Astrocyte (in vitro differentiated cells and primary cell): ENCODE results near the gene GLA. TPM values are rescaled to one million over a fixed set of nuclear protein-coding genes. Genes with fewer than 3 reads are reported as not detected.

Experiments
- DNase-seq: peaks from one replicate; pipeline ENCODE4 v3.0.0-alpha.2; 2010; ENCODE audit warnings: low read depth
- FAIRE-seq: peaks from 2 replicates; lab custom pipeline; 2011; peaks lifted over from hg19 to GRCh38; lab: Jason Lieb, UNC
- H2AFZ ChIP-seq: 2 replicates; pipeline ENCODE4 v1.6.0; 2012; ENCODE audit warnings: low read depth, low read length, inconsistent platforms
- H3K27ac ChIP-seq: 2 replicates; pipeline ENCODE4 v1.5.1; 2011; ENCODE audit warnings: low read depth, low read length, inconsistent platforms
- H3K27me3 ChIP-seq: 2 replicates; pipeline ENCODE4 v1.6.0; 2011; ENCODE audit warnings: low read length, inconsistent platforms; ENCODE audit not compliant: insufficient read depth
- H3K36me3 ChIP-seq: 2 replicates; pipeline ENCODE4 v1.5.1; 2011; ENCODE audit warnings: low read length, inconsistent platforms; ENCODE audit not compliant: insufficient read depth
- H3K4me1 ChIP-seq: 2 replicates; pipeline ENCODE4 v1.5.1; 2011; ENCODE audit warnings: low read length, inconsistent platforms; ENCODE audit not compliant: insufficient read depth
- H3K4me2 ChIP-seq: 2 replicates; pipeline ENCODE4 v1.6.0; 2012; ENCODE audit warnings: low read length, inconsistent platforms
- H3K4me3 ChIP-seq: 2 replicates; pipeline ENCODE4 v1.5.1; 2011; ENCODE audit warnings: low read depth, mild to moderate bottlenecking, low read length, inconsistent platforms; ENCODE audit not compliant: insufficient read depth
- H3K79me2 ChIP-seq: 2 replicates; pipeline ENCODE4 v1.6.0; 2012; ENCODE audit warnings: mild to moderate bottlenecking, low read length, inconsistent platforms; ENCODE audit not compliant: insufficient read depth
- H3K9ac ChIP-seq: 2 replicates; pipeline ENCODE4 v1.6.0; 2012; ENCODE audit warnings: mild to moderate bottlenecking, low read length, inconsistent platforms
- H3K9me3 ChIP-seq: 2 replicates; pipeline ENCODE4 v1.5.1; 2012; ENCODE audit warnings: low read depth, mild to moderate bottlenecking, low read length, inconsistent platforms; ENCODE audit not compliant: insufficient read depth
- H4K20me1 ChIP-seq: 2 replicates; pipeline ENCODE4 v1.6.0; 2012; ENCODE audit warnings: low read length, inconsistent platforms; ENCODE audit not compliant: insufficient read depth
- H3K27ac Mint-ChIP-seq: one replicate; pipeline ENCODE4 v1.8.0; 2021; ENCODE audit warnings: mild to moderate bottlenecking, mixed read lengths; ENCODE audit not compliant: unreplicated experiment
- H3K27me3 Mint-ChIP-seq: one replicate; pipeline ENCODE4 v1.8.0; 2021; ENCODE audit warnings: low read depth, mixed read lengths; ENCODE audit not compliant: unreplicated experiment
- H3K36me3 Mint-ChIP-seq: one replicate; pipeline ENCODE4 v1.8.0; 2021; ENCODE audit warnings: low read depth, mixed read lengths; ENCODE audit not compliant: unreplicated experiment
- H3K4me1 Mint-ChIP-seq: one replicate; pipeline ENCODE4 v1.8.0; 2021; ENCODE audit warnings: low read depth, mixed read lengths; ENCODE audit not compliant: unreplicated experiment
- H3K4me3 Mint-ChIP-seq: one replicate; pipeline ENCODE4 v1.8.0; 2021; ENCODE audit warnings: mild to moderate bottlenecking, moderate library complexity, mixed read lengths; ENCODE audit not compliant: unreplicated experiment
- H3K9me3 Mint-ChIP-seq: one replicate; pipeline ENCODE4 v1.8.0; 2021; ENCODE audit warnings: mild to moderate bottlenecking, mixed read lengths; ENCODE audit not compliant: unreplicated experiment
- EZH2 ChIP-seq: IDR thresholded peaks from 2 replicates; pipeline ENCODE4 v1.6.1; 2012; ENCODE audit warnings: mild to moderate bottlenecking, low read length, inconsistent platforms; ENCODE audit not compliant: insufficient read depth
- total RNA-seq: library from RNA; stranded (reverse); gene quantifications from 2 replicates; pipeline ENCODE4 v1.2.1, GENCODE V29; 2021
- TF ChIP-seq, protein P1 (sequence below): IDR thresholded peaks from 2 replicates; pipeline ENCODE4 v1.5.1; 2011; ENCODE audit warnings: low read depth, mild to moderate bottlenecking, inconsistent platforms, low read length, moderate library complexity; ENCODE audit not compliant: insufficient read depth

GLA gene
- total RNA-seq, 1 donor from 2014 or later: 51.9 TPM

DNA sequence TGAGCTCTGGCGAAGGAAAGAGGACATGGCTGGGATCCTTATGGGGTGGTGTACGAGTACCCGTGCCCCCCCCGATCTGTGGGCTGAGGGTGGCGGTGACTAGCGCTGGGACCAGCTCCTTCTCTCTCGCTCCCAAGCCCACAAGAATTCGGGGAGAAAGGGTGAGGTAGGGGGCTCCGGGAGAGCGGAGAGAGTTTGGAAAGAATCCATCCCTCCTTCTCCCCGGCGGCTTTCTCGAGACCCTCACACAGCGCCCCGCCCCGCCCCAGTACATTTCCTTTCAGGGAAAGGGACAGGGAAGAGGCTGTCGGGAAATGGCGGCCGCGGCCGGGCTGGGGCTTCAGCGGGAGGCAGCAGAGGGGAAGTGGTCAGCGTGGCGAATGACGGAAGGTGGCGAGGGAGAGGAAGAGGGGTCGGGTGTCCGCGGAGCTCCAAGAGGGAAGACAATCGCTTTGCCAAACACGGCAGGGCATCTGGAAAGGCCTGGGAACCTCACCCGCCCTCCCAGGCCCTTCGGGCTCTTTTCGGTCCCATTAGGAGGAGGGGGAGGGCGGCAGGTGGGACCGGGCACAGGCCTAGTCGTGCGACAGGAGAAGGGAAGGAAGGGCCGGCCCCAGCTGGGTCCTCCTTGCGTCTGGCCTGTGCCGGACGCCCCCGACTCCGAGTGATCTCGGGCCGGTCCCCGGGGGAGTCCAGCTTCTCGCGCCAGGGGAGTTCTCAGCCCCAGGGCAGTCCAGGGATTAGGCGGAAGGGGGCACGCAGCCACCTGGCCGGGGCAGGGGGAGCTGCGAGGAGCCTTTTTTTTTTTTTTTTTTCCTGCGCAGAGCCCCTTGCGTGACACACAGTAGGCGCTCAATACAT is 10.5 kb upstream of the GLA start:
- no peaks in the 10 kb centered on the region for H3K36me3 ChIP-seq
- no peaks in the 10 kb centered on the region for H3K27me3 ChIP-seq
- peak overlapping the region; percentile 84 for H3K4me2 ChIP-seq
- no peaks in the 10 kb centered on the region for H4K20me1 ChIP-seq
- H2AFZ ChIP-seq: peak overlapping the region; percentile 92
- FAIRE-seq: no peak
- H3K27ac ChIP-seq: peak overlapping the region; percentile 79
- H3K9ac ChIP-seq: peak overlapping the region; percentile 91
- H3K27ac Mint-ChIP-seq: peak overlapping the region; percentile 93
- DNase-seq: peak; percentile 14
- no peaks in the 10 kb centered on the region for H3K36me3 Mint-ChIP-seq
- H3K4me3 ChIP-seq: peak overlapping the region; percentile 59
- H3K79me2 ChIP-seq: peaks cover under 1% of the 10 kb centered on the region
- no peak for TF ChIP-seq EZH2
- TF ChIP-seq, protein P1, sequence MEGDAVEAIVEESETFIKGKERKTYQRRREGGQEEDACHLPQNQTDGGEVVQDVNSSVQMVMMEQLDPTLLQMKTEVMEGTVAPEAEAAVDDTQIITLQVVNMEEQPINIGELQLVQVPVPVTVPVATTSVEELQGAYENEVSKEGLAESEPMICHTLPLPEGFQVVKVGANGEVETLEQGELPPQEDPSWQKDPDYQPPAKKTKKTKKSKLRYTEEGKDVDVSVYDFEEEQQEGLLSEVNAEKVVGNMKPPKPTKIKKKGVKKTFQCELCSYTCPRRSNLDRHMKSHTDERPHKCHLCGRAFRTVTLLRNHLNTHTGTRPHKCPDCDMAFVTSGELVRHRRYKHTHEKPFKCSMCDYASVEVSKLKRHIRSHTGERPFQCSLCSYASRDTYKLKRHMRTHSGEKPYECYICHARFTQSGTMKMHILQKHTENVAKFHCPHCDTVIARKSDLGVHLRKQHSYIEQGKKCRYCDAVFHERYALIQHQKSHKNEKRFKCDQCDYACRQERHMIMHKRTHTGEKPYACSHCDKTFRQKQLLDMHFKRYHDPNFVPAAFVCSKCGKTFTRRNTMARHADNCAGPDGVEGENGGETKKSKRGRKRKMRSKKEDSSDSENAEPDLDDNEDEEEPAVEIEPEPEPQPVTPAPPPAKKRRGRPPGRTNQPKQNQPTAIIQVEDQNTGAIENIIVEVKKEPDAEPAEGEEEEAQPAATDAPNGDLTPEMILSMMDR: no peak
- no peaks in the 10 kb centered on the region for H3K9me3 Mint-ChIP-seq
- no peaks in the 10 kb centered on the region for H3K9me3 ChIP-seq
- H3K4me1 Mint-ChIP-seq: peaks cover 7% of the 10 kb centered on the region
- peak overlapping the region; percentile 90 for H3K4me3 Mint-ChIP-seq
- no peaks in the 10 kb centered on the region for H3K27me3 Mint-ChIP-seq
- H3K4me1 ChIP-seq: peaks cover 8% of the 10 kb centered on the region

DNA sequence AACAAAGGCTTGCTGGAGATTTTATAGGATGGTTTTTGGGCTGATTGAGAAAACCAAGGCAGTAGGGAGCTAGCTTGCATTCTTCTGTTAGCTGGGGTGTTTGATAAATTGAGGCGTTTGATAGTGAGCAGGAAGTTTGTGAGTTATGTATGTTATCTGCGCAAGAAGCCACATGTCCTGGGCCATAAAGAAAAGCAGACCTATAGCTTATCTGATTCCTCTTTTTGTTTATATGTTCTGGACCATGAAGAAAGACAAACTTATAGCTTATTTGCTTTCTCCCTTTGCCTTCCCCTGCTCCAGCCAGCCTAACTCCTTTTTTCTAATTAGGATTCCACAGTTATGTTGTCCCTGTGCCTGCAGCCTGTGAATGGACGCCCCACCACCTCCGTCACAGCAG is 9.5 kb upstream of the GLA start:
- H3K4me2 ChIP-seq: no peak overlapping the region
- Mint-ChIP-seq H3K27ac (no peak overlapping the region), H3K4me3 (peak overlapping the region; percentile 90), H3K9me3 (no peaks in the 10 kb centered on the region), H3K36me3 (no peaks in the 10 kb centered on the region), H3K4me1 (peaks cover 11% of the 10 kb centered on the region), H3K27me3 (no peaks in the 10 kb centered on the region)
- peaks cover 7% of the 10 kb centered on the region for H4K20me1 ChIP-seq
- H3K27ac ChIP-seq: no peak overlapping the region
- no peaks in the 10 kb centered on the region for H3K27me3 ChIP-seq
- TF ChIP-seq, protein P1: no peak
- no peak for TF ChIP-seq EZH2
- DNase-seq (no peak), FAIRE-seq (no peak)
- H3K36me3 ChIP-seq: peaks cover under 1% of the 10 kb centered on the region
- no peak overlapping the region for H3K4me3 ChIP-seq
- peaks cover 8% of the 10 kb centered on the region for H3K4me1 ChIP-seq
- no peaks in the 10 kb centered on the region for H3K9me3 ChIP-seq
- H2AFZ ChIP-seq: peak overlapping the region; percentile 92
- H3K79me2 ChIP-seq: peaks cover 10% of the 10 kb centered on the region
- no peak overlapping the region for H3K9ac ChIP-seq

DNA sequence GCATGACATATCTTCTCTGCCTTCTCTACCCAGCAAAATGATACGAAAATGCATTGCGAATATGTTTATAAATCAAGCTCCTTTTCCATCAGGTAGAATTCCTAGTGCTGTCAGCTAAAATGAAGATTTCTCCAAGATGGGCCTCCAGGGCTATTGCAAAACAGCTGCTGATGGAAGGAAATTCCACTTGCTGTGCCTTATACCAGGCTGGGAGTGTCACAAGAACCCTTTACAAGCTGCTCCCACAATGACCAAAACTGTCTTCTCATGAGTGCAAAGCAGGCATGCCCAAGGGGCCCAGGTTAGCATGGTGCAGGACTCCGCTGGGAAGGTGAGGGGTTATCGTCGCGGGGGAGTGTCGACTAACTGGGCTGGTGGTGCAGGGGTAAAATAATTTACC is 9.0 kb upstream of the GLA start:
- H3K4me2 ChIP-seq: no peak overlapping the region
- Mint-ChIP-seq H3K9me3 (no peaks in the 10 kb centered on the region), H3K4me1 (peaks cover 11% of the 10 kb centered on the region), H3K4me3 (no peak overlapping the region), H3K27me3 (no peaks in the 10 kb centered on the region), H3K36me3 (no peaks in the 10 kb centered on the region), H3K27ac (no peak overlapping the region)
- no peaks in the 10 kb centered on the region for H3K27me3 ChIP-seq
- no peak for FAIRE-seq
- H3K4me1 ChIP-seq: peaks cover 8% of the 10 kb centered on the region
- H3K9me3 ChIP-seq: no peaks in the 10 kb centered on the region
- TF ChIP-seq, protein P1: no peak
- TF ChIP-seq EZH2: no peak
- no peak overlapping the region for H3K27ac ChIP-seq
- no peak overlapping the region for H3K9ac ChIP-seq
- peaks cover 15% of the 10 kb centered on the region for H3K79me2 ChIP-seq
- no peak for DNase-seq
- peaks cover 3% of the 10 kb centered on the region for H3K36me3 ChIP-seq
- no peak overlapping the region for H3K4me3 ChIP-seq
- no peak overlapping the region for H2AFZ ChIP-seq
- H4K20me1 ChIP-seq: peaks cover 12% of the 10 kb centered on the region
